ENCODE data around the gene ZBTB7C. TPM values are rescaled to one million over a fixed set of nuclear protein-coding genes. Genes with fewer than 3 reads are reported as not detected.

ZBTB7C gene
- total and polyA plus RNA-seq, 4 donors, result 3.2 to 10.9 (median 3.7) TPM

DNA sequence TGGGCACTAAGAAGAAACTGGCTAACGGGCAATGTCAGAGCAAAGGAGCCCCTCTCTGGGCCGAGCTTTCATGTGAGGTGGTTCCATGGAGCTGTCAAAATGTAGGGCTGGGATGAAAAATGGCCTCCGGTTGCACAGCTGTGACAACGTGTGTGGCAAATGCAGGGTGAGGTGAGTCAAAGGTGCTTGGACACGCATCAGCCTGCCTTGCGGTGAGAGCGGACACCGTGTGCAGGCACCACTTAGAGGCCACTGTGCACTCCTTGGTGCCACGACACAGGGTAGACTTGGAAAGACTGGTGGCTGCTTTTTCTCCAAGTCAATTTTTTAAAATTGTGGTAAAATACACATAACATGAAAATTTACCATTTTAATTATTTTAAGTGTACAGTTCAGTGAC, 195.4 kb downstream of the ZBTB7C start:
- Histone ChIP-seq H3K36me3 (ENCODE audit: control insufficient read depth in 4 of 4, insufficient read depth in 4 of 4, low read length in 4 of 4) (no peaks in the 10 kb centered on the region), H3K4me3 (no peak overlapping the region), H3K9ac (ENCODE audit: insufficient read depth in 1 of 2, low read length in 2 of 2) (no peak overlapping the region), H3K27ac (ENCODE audit: low read depth in 1 of 2, low read length in 1 of 2) (no peak overlapping the region), H3K9me3 (ENCODE audit: control insufficient read depth in 4 of 4, insufficient read depth in 3 of 4, low read length in 3 of 4) (no peaks in the 10 kb centered on the region), H3K27me3 (ENCODE audit: control insufficient read depth in 3 of 3, insufficient read depth in 3 of 3, low read length in 2 of 3) (peaks cover 0 to 4% (median 0%) of the 10 kb centered on the region in 3 donors), H3K4me1 (ENCODE audit: control insufficient read depth in 5 of 5, insufficient read depth in 5 of 5, low read length in 5 of 5) (no peaks in the 10 kb centered on the region)
- ATAC-seq (ENCODE audit: insufficient read depth, low FRiP score) (no peak), DNase-seq (no peak)
- 93 to 96% methylated on average over 9 of the region's 9 CpGs for WGBS, 2 donors
- TF ChIP-seq, protein P1, sequence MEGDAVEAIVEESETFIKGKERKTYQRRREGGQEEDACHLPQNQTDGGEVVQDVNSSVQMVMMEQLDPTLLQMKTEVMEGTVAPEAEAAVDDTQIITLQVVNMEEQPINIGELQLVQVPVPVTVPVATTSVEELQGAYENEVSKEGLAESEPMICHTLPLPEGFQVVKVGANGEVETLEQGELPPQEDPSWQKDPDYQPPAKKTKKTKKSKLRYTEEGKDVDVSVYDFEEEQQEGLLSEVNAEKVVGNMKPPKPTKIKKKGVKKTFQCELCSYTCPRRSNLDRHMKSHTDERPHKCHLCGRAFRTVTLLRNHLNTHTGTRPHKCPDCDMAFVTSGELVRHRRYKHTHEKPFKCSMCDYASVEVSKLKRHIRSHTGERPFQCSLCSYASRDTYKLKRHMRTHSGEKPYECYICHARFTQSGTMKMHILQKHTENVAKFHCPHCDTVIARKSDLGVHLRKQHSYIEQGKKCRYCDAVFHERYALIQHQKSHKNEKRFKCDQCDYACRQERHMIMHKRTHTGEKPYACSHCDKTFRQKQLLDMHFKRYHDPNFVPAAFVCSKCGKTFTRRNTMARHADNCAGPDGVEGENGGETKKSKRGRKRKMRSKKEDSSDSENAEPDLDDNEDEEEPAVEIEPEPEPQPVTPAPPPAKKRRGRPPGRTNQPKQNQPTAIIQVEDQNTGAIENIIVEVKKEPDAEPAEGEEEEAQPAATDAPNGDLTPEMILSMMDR (IDR thresholded peaks at IDR 0.05; ENCODE audit: control extremely low read depth, extremely low read depth), result no peak

DNA sequence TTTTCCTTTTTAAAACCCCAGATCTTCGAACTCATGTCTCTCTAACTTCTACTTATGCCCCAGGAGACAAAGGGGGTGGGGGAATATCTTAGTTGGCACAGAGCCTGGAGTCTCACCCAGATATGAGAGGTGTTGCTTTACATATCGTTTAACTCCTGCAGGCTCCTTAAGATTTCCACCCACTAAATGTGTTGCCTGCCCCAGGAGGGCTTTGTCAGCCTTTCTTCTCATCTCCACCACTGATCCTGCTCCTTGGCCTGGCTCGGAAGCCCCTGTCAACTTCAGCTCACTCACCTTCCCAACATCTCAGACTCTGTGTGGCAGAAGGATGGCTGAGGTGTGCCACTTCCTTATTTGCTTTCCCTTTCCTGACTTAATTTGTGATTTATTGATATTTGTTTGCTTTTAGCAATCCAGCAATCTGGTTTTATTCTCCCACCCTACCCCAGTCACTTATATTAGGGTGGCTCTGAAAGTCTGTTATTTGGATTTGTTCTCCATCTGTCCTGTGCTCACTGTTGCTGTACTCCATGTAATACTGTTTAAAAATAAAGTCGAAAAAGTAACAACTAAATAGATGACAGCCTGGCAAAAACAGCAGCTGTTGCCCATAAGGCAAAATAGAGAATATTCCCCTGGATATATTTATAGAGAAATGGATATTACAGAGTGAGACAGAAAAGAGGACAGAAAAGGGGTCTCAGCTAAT, 200.6 kb downstream of the ZBTB7C start:
- no peak overlapping the region for H3K4me3 ChIP-seq
- no peak overlapping the region for H3K9ac ChIP-seq (ENCODE audit: insufficient read depth in 1 of 2, low read length in 2 of 2)
- ATAC-seq (ENCODE audit: insufficient read depth, low FRiP score) (no peak), DNase-seq (no peak)
- H3K27me3 ChIP-seq (ENCODE audit: control insufficient read depth in 3 of 3, insufficient read depth in 3 of 3, low read length in 2 of 3), result peaks cover 0 to 4% (median 0%) of the 10 kb centered on the region in 3 donors
- H3K4me1 ChIP-seq (ENCODE audit: control insufficient read depth in 5 of 5, insufficient read depth in 5 of 5, low read length in 5 of 5), result peaks cover 0 to 4% (median 0%) of the 10 kb centered on the region in 5 donors
- H3K9me3 ChIP-seq (ENCODE audit: control insufficient read depth in 4 of 4, insufficient read depth in 3 of 4, low read length in 3 of 4), result no peaks in the 10 kb centered on the region
- H3K27ac ChIP-seq (ENCODE audit: low read depth in 1 of 2, low read length in 1 of 2), result no peak overlapping the region
- no peaks in the 10 kb centered on the region for H3K36me3 ChIP-seq (ENCODE audit: control insufficient read depth in 4 of 4, insufficient read depth in 4 of 4, low read length in 4 of 4)
- TF ChIP-seq, protein P1 (IDR thresholded peaks at IDR 0.05; ENCODE audit: control extremely low read depth, extremely low read depth), result no peak
- WGBS, 2 donors, result 41 to 46% methylated on average over 4 of the region's 4 CpGs

- no peak overlapping the region for H3K4me3 ChIP-seq
- WGBS, 2 donors, result 95% methylated on average over 2 of the region's 2 CpGs
- TF ChIP-seq, protein P1 (IDR thresholded peaks at IDR 0.05; ENCODE audit: control extremely low read depth, extremely low read depth), result no peak
- no peak overlapping the region for H3K27ac ChIP-seq (ENCODE audit: low read depth in 1 of 2, low read length in 1 of 2)
- H3K36me3 ChIP-seq (ENCODE audit: control insufficient read depth in 4 of 4, insufficient read depth in 4 of 4, low read length in 4 of 4), result no peaks in the 10 kb centered on the region
- no peak overlapping the region for H3K9ac ChIP-seq (ENCODE audit: insufficient read depth in 1 of 2, low read length in 2 of 2)
- DNase-seq (no peak), ATAC-seq (ENCODE audit: insufficient read depth, low FRiP score) (no peak)
- no peaks in the 10 kb centered on the region for H3K9me3 ChIP-seq (ENCODE audit: control insufficient read depth in 4 of 4, insufficient read depth in 3 of 4, low read length in 3 of 4)
- peaks cover 0 to 4% (median 0%) of the 10 kb centered on the region in 3 donors for H3K27me3 ChIP-seq (ENCODE audit: control insufficient read depth in 3 of 3, insufficient read depth in 3 of 3, low read length in 2 of 3)
- peaks cover 0 to 4% (median 0%) of the 10 kb centered on the region in 5 donors for H3K4me1 ChIP-seq (ENCODE audit: control insufficient read depth in 5 of 5, insufficient read depth in 5 of 5, low read length in 5 of 5)
Measured at GRCh38 chr18:48207733-48208132, 201.4 kb downstream of the ZBTB7C start.

All from lung (tissue), 12 donors.